Hematopoietic multipotent progenitor cell (in vitro differentiated cells): ENCODE measurements around the gene RBBP5. TPM values are rescaled to one million over a fixed set of nuclear protein-coding genes. Genes with fewer than 3 reads are reported as not detected.

Experiments
- DNase-seq, 3 donors: peaks; one replicate each; pipeline ENCODE4 v3.0.0-alpha.2; 2011 to 2015; ENCODE audit warnings: low read depth in 2 of 3, low spot score in 2 of 3
- total RNA-seq: library from RNA; depleted of rRNA; stranded (reverse); fragments of >200 nt; gene quantifications from one replicate; pipeline ENCODE4 v1.2.3, GENCODE V29; 2012

The RBBP5 gene
- total RNA-seq, 1 donor = 8.6 TPM

- DNase-seq = no peak
Observed at GRCh38 chr1:205059660-205060059, 62.1 kb downstream of the RBBP5 start.

- DNase-seq = no peak
Observed at GRCh38 chr1:205058853-205059252, 62.9 kb downstream of the RBBP5 start.

DNA sequence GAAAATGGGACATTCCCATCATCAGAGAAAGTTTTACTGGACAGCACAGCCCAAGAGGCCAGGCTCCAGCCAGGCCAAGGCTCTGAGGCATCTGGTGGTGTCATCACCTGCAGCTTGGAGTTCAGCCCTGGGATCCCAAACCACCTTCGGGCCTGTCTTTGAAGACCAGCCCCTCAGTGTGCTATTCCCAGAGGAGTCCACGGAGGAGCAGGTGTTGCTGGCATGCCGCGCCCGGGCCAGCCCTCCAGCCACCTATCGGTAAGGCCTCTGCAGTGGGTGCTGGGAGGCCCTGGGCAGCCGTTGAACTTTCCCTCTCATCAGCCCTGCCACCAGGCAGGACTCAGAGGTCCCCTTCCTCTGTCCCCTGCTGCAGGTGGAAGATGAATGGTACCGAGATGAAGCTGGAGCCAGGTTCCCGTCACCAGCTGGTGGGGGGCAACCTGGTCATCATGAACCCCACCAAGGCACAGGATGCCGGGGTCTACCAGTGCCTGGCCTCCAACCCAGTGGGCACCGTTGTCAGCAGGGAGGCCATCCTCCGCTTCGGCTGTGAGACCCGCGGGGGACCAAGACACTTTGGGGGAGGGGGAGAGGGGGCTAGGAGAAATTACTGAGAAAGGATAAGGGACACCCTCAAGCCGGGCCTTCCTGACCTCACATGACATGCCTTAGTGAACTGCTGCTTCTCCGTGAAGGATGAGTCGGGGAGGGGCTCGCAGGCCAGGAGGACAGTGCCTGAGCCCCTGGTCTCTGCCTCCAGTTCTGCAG, 63.8 kb downstream of the RBBP5 start:
- DNase-seq = no peak

- DNase-seq = no peak
Observed at GRCh38 chr1:205056956-205057568, 64.7 kb downstream of the RBBP5 start.

GRCh38 chr1:205056188-205056611, 65.6 kb downstream of the RBBP5 start:
- no peak for DNase-seq

DNA sequence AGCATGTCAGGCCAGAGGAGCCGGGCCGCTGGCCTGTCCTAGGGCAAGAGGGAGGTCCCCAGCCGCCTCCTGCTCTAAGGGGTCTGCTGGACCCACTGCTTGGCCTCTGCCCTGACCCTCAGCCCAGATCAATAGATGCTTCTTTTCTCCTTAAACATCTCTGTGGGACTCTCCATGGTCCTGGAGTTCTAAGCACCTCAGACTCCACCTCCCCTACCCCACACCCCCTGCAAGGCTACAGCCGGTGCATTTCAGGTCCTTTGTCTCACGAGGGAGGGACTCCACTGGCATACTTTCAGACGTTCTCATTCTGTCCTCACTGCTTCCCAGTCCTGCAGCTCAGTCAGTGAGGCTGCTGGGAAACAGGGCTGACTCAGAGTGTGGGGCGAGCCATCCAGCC, 67.8 kb downstream of the RBBP5 start:
- DNase-seq = no peak

DNA sequence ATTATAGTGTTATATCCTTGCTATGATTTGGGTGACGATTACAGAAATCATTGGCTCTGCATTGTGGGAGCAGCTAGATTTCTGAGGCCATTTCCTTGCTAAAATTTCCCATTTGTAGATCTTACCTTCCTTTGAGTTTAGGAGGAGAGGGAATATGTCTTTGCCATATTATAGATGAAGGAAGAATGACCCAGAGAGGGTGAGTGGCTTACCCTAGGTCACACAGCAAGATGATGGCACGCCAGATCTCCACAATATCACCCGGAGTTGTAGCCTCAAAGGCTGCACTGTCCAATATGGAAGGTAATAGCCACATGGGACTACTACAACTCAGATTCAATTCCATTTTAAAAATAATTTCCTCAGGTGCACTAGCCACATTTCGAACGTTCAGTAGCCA, 68.5 kb downstream of the RBBP5 start:
- DNase-seq = no peak

- DNase-seq = no peak
Observed at GRCh38 chr1:205052690-205053089, 69.1 kb downstream of the RBBP5 start.

DNA sequence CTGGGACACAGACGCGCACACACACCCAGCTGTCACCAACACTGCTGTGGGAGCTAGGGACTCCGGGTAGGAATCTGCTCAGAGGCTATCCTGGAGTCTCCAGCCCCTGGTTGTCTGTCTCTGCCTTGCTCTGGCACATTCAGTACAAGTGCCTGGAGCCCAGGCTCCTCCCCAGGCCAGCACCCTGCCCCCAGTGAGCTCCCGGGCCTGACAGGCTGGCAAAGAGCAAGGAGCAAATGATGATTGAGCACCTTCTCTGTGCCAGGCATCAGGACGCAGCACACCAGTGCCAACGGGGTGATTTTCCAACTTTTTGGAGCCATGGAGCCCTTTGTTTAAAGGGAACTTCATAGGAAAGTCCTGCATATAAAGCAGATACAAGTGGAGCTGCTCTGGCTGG, 72.3 kb downstream of the RBBP5 start:
- DNase-seq = no peak

DNA sequence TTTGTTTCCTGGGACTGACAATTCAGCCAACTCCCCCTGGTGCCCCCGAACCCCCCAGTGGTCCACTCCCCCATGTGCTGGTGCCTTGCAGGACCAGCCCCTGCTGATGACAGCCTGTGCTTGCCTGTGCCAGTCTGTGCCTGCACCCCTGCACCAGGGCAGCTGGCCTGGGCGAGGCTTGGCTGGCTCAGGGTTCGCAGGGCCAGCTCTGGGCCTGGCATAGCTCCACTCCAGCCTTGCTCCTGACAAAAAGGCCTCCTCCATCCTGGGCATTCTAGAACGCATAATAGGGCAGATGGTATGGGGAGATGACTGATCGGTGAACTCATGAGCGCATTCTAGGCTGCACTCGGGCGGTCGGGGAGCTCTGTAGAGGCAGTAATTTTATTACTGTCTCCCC, 73.4 kb downstream of the RBBP5 start:
- DNase-seq = no peak

- no peak for DNase-seq
Observed at GRCh38 chr1:205047764-205048231, 74.0 kb downstream of the RBBP5 start.

- no peak for DNase-seq
Observed at GRCh38 chr1:205046870-205047269, 74.9 kb downstream of the RBBP5 start.

DNA sequence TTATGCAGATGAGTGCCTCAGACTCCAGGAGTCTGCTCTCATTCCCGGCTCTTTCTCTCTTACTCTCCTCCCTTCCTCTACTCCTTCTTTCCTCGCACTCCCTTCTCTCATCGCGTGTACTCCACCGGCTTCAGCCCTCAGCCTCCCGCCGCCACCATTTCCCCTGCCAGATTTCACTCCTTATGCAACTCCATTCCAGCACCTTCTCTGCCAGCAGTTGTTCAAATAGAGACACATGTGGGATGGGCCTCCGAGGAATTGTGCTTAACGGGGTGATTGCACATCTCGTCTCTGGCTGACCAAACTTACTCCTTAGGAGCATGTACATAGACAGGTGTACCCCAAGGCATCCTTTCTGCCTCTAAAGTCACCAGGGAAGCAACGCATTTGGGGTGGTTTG, 76.6 kb downstream of the RBBP5 start:
- no peak for DNase-seq

- no peak for DNase-seq
Observed at GRCh38 chr1:205044741-205045140, 77.0 kb downstream of the RBBP5 start.

DNA sequence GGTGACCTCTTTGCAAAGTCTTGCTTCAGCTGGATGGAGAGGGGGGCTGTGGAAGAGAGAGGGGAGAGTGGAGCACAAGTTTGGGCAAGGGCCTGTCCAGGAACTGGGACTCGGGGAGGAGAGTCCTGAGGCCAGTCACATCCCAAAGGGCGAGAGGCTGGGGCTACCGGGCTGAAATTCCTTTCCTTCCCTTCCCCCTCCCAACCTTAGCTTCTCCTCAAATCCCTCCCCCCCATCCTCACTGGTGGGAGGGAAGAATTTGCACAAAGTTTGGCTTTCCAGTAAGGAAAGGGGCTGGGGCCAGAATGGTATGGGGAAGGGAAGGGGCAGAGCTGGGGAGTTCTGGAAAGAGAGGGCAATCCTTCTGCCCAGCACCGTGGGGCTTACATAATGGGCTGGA, 77.9 kb downstream of the RBBP5 start:
- no peak for DNase-seq

DNA sequence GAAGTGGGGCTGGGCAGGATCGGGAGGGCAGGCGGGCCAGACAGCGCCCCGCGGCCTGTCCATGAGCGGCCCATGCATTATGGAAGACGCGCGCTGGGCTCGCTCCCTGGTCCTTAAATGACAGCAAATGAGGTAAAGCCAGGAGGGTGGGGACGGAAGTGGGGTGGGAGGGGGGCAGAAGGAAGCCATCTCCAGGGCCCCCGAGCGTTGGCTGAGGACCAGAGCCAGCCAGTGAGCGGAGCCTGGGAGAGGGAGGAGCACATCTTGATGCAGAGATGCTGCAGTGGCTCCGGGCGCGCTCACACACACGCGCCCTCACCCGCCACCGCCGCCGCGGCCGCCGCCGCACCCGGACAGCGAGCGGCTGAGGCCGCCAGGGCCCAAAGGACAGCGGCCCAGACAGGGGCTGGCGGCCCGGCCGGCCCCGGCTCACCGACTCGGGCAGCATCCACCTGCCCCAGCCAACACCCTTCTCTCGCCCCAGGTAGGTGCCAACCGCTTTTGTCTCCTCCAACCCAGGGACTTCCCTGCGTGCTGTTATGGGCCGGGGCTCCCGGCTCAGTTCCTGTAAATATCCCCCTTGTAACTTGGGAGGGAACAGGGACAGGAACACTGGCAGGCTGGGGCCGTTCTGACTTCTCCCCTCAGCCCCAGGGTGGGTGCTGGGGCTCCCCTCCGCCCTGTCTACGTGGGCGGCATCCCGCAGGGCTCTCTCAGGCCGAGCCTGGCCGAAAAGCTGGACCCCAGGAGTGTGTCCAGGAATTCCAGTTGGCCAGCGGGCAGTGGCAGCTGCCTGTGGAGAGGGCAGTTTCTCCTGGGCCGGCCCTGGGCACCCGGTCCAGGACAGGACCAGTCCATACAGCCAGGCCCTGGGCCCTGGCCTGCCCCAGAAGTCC, 78.6 kb downstream of the RBBP5 start, which contains the start of gene CNTN2:
Gene CNTN2 (plus strand): TSS at position 302 of the 896 bp plus-strand sequence. CDS start 9,974 bp downstream, outside the sequence.
- DNase-seq = no peak

GRCh38 chr1:205041998-205042910, 79.5 kb downstream of the RBBP5 start:
- DNase-seq = no peak

- no peak for DNase-seq
Observed at GRCh38 chr1:205041001-205041715, 80.6 kb downstream of the RBBP5 start.

GRCh38 chr1:205038132-205038786, 83.5 kb downstream of the RBBP5 start:
- no peak for DNase-seq
